ENCODE measurements around the gene ERLIN1. TPM values are rescaled to one million over a fixed set of nuclear protein-coding genes. Genes with fewer than 3 reads are reported as not detected.
A peak's percentile ranks its signal among the peaks of the same experiment; 100 is the strongest.

The ERLIN1 gene
- total and polyA plus RNA-seq, 4 donors: 21.7 to 85.4 (median 70.0) TPM

DNA sequence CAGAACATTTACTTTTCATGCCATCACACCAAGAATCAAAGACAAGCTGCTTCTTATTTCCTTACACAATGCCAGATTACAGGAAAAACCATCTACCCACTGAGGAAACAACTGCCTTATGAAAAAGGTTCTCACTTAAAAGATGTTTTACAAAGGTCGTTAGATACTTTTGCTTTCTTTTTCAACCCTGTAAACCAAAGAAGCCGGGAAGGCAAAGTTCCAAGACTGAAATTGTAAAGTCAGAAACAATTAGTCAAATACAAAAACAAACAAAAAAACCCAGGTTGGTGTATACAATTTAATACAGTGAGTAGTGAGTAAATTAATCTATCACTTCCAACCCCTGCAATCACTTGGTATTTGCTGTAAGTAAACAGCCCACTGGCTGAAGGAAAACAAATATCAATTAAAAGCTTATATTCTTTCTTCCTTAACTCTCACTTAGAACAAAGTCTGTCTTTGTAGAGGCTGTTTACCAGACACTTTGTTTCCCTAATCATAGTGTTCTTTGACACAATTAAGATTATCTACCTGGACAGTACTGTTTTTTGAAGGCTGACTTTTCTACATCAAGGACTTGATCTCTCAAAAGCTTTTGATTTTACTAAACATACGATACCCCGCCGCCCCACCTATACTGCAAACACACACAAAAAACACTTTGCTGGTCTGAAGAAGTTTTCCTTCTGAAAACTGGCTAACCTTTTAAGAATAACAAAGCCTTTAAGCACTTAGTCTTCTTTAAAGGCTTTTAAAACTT is 18.1 kb downstream of the ERLIN1 start:
- Histone ChIP-seq H3K27ac (ENCODE audit: low read depth in 1 of 2, low read length in 2 of 2) (peak overlapping the region; percentile 43 to 55), H3K4me3 (ENCODE audit: low read depth in 1 of 3, low read length in 3 of 3) (no peak overlapping the region), H3K9ac (ENCODE audit: low read depth in 1 of 2, low read length in 2 of 2) (peak overlapping the region in 1 of 2 donors; percentile 53), H3K4me1 (ENCODE audit: control insufficient read depth in 4 of 4, insufficient read depth in 4 of 4, low read length in 3 of 4) (peaks cover 2 to 13% (median 9%) of the 10 kb centered on the region in 4 donors), H3K27me3 (ENCODE audit: control insufficient read depth in 4 of 4, insufficient read depth in 4 of 4, low read length in 3 of 4) (no peaks in the 10 kb centered on the region), H3K36me3 (ENCODE audit: control insufficient read depth in 4 of 4, insufficient read depth in 3 of 4, low read depth in 1 of 4, low read length in 3 of 4) (peaks cover 3 to 19% (median 12%) of the 10 kb centered on the region in 4 donors), H3K9me3 (ENCODE audit: control insufficient read depth in 4 of 4, low read length in 3 of 4) (no peaks in the 10 kb centered on the region)
- 48% methylated on average over 5 of the region's 5 CpGs for WGBS
- TF ChIP-seq EGR1 (IDR thresholded peaks at IDR 0.05; ENCODE audit: low read depth in 2 of 2): no peak
- no peak for TF ChIP-seq YY1 (IDR thresholded peaks at IDR 0.05)
- TF ChIP-seq, protein P1, sequence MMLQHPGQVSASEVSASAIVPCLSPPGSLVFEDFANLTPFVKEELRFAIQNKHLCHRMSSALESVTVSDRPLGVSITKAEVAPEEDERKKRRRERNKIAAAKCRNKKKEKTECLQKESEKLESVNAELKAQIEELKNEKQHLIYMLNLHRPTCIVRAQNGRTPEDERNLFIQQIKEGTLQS (IDR thresholded peaks at IDR 0.05): no peak
- TF ChIP-seq TAF1 (conservative IDR thresholded peaks at IDR 0.05): no peak
- TF ChIP-seq, protein P2, sequence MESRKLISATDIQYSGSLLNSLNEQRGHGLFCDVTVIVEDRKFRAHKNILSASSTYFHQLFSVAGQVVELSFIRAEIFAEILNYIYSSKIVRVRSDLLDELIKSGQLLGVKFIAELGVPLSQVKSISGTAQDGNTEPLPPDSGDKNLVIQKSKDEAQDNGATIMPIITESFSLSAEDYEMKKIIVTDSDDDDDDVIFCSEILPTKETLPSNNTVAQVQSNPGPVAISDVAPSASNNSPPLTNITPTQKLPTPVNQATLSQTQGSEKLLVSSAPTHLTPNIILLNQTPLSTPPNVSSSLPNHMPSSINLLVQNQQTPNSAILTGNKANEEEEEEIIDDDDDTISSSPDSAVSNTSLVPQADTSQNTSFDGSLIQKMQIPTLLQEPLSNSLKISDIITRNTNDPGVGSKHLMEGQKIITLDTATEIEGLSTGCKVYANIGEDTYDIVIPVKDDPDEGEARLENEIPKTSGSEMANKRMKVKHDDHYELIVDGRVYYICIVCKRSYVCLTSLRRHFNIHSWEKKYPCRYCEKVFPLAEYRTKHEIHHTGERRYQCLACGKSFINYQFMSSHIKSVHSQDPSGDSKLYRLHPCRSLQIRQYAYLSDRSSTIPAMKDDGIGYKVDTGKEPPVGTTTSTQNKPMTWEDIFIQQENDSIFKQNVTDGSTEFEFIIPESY (IDR thresholded peaks at IDR 0.05): no peak
- TF ChIP-seq RAD21 (IDR thresholded peaks at IDR 0.05): no peak
- TF ChIP-seq, protein P3, sequence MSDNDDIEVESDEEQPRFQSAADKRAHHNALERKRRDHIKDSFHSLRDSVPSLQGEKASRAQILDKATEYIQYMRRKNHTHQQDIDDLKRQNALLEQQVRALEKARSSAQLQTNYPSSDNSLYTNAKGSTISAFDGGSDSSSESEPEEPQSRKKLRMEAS (IDR thresholded peaks at IDR 0.05): no peak
- TF ChIP-seq HNF4A (conservative IDR thresholded peaks at IDR 0.05): no peak
- TF ChIP-seq NR2F2 (IDR thresholded peaks at IDR 0.05): no peak
- no peak for TF ChIP-seq GABPA (IDR thresholded peaks at IDR 0.05 in 1 of 2, conservative IDR thresholded peaks at IDR 0.05 in 1 of 2)
- no peak for TF ChIP-seq HNF4G (IDR thresholded peaks at IDR 0.05)
- TF ChIP-seq, protein P4, sequence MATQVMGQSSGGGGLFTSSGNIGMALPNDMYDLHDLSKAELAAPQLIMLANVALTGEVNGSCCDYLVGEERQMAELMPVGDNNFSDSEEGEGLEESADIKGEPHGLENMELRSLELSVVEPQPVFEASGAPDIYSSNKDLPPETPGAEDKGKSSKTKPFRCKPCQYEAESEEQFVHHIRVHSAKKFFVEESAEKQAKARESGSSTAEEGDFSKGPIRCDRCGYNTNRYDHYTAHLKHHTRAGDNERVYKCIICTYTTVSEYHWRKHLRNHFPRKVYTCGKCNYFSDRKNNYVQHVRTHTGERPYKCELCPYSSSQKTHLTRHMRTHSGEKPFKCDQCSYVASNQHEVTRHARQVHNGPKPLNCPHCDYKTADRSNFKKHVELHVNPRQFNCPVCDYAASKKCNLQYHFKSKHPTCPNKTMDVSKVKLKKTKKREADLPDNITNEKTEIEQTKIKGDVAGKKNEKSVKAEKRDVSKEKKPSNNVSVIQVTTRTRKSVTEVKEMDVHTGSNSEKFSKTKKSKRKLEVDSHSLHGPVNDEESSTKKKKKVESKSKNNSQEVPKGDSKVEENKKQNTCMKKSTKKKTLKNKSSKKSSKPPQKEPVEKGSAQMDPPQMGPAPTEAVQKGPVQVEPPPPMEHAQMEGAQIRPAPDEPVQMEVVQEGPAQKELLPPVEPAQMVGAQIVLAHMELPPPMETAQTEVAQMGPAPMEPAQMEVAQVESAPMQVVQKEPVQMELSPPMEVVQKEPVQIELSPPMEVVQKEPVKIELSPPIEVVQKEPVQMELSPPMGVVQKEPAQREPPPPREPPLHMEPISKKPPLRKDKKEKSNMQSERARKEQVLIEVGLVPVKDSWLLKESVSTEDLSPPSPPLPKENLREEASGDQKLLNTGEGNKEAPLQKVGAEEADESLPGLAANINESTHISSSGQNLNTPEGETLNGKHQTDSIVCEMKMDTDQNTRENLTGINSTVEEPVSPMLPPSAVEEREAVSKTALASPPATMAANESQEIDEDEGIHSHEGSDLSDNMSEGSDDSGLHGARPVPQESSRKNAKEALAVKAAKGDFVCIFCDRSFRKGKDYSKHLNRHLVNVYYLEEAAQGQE (IDR thresholded peaks at IDR 0.05): no peak
- TF ChIP-seq RXRA (IDR thresholded peaks at IDR 0.05): no peak
- TF ChIP-seq SP1 (IDR thresholded peaks at IDR 0.05): no peak
- no peak for TF ChIP-seq JUND (IDR thresholded peaks at IDR 0.05)
- TF ChIP-seq FOXA1 (IDR thresholded peaks at IDR 0.05): no peak
- TF ChIP-seq FOXA2 (IDR thresholded peaks at IDR 0.05): no peak
- TF ChIP-seq, protein P5, sequence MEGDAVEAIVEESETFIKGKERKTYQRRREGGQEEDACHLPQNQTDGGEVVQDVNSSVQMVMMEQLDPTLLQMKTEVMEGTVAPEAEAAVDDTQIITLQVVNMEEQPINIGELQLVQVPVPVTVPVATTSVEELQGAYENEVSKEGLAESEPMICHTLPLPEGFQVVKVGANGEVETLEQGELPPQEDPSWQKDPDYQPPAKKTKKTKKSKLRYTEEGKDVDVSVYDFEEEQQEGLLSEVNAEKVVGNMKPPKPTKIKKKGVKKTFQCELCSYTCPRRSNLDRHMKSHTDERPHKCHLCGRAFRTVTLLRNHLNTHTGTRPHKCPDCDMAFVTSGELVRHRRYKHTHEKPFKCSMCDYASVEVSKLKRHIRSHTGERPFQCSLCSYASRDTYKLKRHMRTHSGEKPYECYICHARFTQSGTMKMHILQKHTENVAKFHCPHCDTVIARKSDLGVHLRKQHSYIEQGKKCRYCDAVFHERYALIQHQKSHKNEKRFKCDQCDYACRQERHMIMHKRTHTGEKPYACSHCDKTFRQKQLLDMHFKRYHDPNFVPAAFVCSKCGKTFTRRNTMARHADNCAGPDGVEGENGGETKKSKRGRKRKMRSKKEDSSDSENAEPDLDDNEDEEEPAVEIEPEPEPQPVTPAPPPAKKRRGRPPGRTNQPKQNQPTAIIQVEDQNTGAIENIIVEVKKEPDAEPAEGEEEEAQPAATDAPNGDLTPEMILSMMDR (IDR thresholded peaks at IDR 0.05; ENCODE audit: low read depth, low read length, missing input control): no peak
- no peak for DNase-seq (ENCODE audit: low spot score)
